Transverse colon (tissue), 4 donors: ENCODE measurements around the gene NLRP5.

Source experiments
- POLR2A ChIP-seq: fragments of 450-650 bp; IDR thresholded peaks from one replicate; pipeline ENCODE4 v1.6.1; 2016; ENCODE audit warnings: antibody characterized with exemption, mild to moderate bottlenecking, moderate library complexity
- POLR2AphosphoS5 ChIP-seq, 3 donors: sonication (generic); formaldehyde crosslinking; IDR thresholded peaks; one replicate each; pipeline ENCODE4 v1.6.1; 2016; ENCODE audit warnings: antibody characterized with exemption in 3 of 3
- TF ChIP-seq, protein P1 (sequence below), 5 experiments: fragments of 200-600 bp in 3 of 5; fragments of 450-650 bp in 2 of 5; sonication (generic) in 3 of 5; IDR thresholded peaks; 1 replicate in 2 of 5; 2 replicates in 3 of 5; pipeline ENCODE4 v1.5.1; 2016 to 2017; ENCODE audit warnings: antibody characterized with exemption in 5 of 5, inconsistent platforms in 3 of 5, mild to moderate bottlenecking in 2 of 5, moderate library complexity in 1 of 5

DNA sequence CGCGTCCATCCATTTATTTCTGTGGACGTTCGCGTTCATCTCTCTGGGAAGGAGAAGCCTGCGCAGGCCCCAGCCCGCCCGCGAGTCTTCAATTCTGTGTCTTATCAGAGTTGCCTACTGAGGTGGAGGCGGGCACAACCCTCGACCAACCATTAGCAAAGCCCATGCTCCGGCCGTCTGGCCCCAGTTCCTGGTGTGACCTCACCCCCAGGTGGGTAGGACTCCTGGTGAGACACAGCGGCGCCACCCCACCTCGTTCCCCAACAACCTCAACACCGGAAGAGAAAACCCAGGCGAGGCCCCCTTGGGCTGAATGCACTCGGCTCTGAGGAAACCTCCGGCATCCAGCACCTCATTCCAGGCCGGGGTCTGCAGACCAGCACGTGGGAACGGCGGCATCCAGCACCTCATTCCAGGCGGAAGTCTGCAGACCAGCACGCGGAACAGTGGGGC is 119.8 kb downstream of the NLRP5 start:
- TF ChIP-seq, protein P1, sequence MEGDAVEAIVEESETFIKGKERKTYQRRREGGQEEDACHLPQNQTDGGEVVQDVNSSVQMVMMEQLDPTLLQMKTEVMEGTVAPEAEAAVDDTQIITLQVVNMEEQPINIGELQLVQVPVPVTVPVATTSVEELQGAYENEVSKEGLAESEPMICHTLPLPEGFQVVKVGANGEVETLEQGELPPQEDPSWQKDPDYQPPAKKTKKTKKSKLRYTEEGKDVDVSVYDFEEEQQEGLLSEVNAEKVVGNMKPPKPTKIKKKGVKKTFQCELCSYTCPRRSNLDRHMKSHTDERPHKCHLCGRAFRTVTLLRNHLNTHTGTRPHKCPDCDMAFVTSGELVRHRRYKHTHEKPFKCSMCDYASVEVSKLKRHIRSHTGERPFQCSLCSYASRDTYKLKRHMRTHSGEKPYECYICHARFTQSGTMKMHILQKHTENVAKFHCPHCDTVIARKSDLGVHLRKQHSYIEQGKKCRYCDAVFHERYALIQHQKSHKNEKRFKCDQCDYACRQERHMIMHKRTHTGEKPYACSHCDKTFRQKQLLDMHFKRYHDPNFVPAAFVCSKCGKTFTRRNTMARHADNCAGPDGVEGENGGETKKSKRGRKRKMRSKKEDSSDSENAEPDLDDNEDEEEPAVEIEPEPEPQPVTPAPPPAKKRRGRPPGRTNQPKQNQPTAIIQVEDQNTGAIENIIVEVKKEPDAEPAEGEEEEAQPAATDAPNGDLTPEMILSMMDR (IDR thresholded peaks at IDR 0.05) = no peak
- peak in 2 of 3 donors; percentile 56 to 57 for TF ChIP-seq POLR2AphosphoS5 (IDR thresholded peaks at IDR 0.05)
- TF ChIP-seq POLR2A = peak; percentile 90
